HG03045 (cell line): Measurements from ENCODE around the gene RAB31.

ENCODE experiments used
- ATAC-seq: cut with Tn5 transposase; IDR thresholded peaks from one replicate; pipeline ENCODE4 v1.9.1; 2021; ENCODE audit warnings: mild to moderate bottlenecking, moderate library complexity; ENCODE audit not compliant: unreplicated experiment

RAB31 gene

DNA sequence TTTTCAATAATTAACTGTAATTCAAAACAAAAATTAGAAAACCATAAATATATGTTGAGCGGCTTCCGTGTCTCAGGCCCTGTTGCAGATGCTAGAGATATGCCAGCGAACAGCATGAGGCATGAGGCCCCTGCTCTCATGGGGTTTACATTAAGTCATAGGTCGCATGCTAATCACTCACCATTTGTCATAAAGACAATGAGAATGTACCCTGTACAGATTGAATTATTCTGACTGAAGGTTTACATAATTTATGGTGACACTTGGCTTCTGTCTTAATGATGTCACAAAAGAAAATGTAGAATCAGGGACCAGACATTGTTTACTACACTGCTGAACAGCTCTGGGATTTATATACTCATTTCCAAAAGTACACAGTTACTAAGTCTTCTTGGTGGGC, 199.8 kb downstream of the RAB31 start:
- ATAC-seq, result no peak

- ATAC-seq, result no peak
Observed at GRCh38 chr18:9910071-9910470, 202.0 kb downstream of the RAB31 start.

DNA sequence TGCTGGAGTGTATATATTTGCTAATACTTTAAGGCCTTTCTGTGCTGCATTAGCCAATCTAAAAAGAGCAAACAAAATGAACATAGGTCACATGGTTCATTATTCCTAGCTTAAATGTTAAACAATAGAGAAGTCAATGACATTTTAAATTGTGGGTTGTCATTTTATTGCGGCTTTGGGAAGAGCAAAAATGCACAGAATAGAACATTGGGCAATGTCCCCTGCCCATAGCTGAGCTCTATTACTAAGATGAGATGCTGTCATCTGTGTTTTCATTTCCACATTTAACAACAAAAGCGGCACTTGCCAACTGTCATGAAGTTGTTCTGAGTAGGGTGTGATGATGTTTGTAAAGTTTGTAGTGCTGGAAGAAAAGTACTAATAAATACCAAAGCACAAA, 202.6 kb downstream of the RAB31 start:
- ATAC-seq, result no peak

GRCh38 chr18:9911226-9911625, 203.1 kb downstream of the RAB31 start:
- ATAC-seq, result no peak
